ENCODE results near the gene MYO1F.

DNA sequence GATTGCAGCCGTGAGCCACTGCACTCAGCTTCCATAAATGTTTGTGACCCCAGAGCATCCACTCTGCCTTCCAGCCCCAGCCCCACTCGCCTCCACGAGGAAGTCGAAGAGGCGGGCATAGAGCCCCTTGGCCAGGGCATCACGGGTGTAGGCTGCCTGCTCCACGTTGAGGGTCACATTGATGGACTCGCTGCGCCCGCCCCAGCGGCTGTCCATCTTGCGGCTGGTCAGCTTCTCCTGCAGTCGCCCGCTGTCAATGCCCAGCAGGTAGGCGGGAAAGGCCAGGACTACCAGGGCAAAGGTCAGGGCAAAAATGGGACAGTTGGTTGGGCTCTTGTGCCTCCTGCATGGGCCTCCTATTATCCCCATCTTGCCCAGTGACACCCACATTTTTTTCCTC, 27.2 kb downstream of the MYO1F start:
- TF ChIP-seq, protein P1, sequence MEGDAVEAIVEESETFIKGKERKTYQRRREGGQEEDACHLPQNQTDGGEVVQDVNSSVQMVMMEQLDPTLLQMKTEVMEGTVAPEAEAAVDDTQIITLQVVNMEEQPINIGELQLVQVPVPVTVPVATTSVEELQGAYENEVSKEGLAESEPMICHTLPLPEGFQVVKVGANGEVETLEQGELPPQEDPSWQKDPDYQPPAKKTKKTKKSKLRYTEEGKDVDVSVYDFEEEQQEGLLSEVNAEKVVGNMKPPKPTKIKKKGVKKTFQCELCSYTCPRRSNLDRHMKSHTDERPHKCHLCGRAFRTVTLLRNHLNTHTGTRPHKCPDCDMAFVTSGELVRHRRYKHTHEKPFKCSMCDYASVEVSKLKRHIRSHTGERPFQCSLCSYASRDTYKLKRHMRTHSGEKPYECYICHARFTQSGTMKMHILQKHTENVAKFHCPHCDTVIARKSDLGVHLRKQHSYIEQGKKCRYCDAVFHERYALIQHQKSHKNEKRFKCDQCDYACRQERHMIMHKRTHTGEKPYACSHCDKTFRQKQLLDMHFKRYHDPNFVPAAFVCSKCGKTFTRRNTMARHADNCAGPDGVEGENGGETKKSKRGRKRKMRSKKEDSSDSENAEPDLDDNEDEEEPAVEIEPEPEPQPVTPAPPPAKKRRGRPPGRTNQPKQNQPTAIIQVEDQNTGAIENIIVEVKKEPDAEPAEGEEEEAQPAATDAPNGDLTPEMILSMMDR (IDR thresholded peaks at IDR 0.05; ENCODE audit: low read length), result no peak
- TF ChIP-seq EZH2 (IDR thresholded peaks at IDR 0.05; ENCODE audit: borderline replicate concordance, low read length), result no peak

Measured in OCI-LY1 (cell line).